ENCODE measurements around the gene FNBP1. TPM values are rescaled to one million over a fixed set of nuclear protein-coding genes. Genes with fewer than 3 reads are reported as not detected.
"Not testable (repeated sequence)": the region's sequence is repeated elsewhere in the genome, so short reads cannot be mapped to it uniquely, and the experiment has no call there.

FNBP1 gene
- total and polyA plus RNA-seq, 2 donors (not counting 1 experiment from before 2014, with no cell fraction given): 42.9 to 318 TPM

DNA sequence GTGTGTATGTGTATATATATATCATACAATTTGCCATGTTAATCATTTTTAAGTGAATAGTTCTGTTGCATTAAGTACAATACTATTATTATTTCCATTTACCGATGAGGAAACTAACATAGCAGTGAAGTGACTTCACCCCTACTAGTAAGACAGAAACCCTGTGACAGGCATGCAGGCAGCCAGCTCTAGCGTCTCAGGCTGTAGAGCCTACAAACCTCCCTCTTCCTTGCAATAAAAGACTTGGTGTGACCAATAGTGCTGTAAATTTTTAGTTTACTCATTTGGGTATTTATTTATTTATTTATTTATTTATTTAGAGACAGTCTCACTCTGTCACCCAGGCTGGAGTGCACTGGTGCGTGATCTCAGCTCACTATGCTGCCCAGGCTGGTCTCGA lies 24.7 kb downstream of the FNBP1 start:
- H3K9me3 ChIP-seq (ENCODE audit: control extremely low read depth in 1 of 3, control insufficient read depth in 2 of 3, insufficient read depth in 1 of 3, low read length in 2 of 3): peaks cover 0 to 12% (median 5%) of the 10 kb centered on the region in 3 donors
- H3K36me3 ChIP-seq (replicated peaks in 1 of 2; ENCODE audit: control extremely low read depth in 1 of 2, control insufficient read depth in 1 of 2, extremely low read depth in 1 of 2, insufficient read depth in 2 of 2, low read length in 1 of 2): peaks cover 0 to 9% of the 10 kb centered on the region in 2 experiments
- ChIA-PET CTCF (interaction anchor here (1.8 kb wide), 1 partner anchor 10 kb away, joined by 4 read pairs; no protein-coding TSS in a partner anchor), POLR2A (interaction anchor here (0.6 to 1.0 kb wide), 7 partner anchors 10 to 76 kb away, joined by 3 to 14 read pairs (median 5); no protein-coding TSS in a partner anchor)
- no peaks in the 10 kb centered on the region for H3K27me3 Mint-ChIP-seq
- WGBS (ENCODE audit: insufficient coverage): 73% methylated on average over 2 of the region's 4 CpGs
- H3K9ac ChIP-seq (ENCODE audit: low read length): no peak overlapping the region
- peaks cover 100% of the 10 kb centered on the region for H3K79me2 ChIP-seq (ENCODE audit: control insufficient read depth, insufficient read depth, low read length)
- ATAC-seq (ENCODE audit: low read depth): no peak
- peaks cover 69% of the 10 kb centered on the region for H3K4me1 Mint-ChIP-seq
- intact Hi-C loops (cut with micrococcal nuclease): no loop called here
- H3K4me1 ChIP-seq (ENCODE audit: control insufficient read depth in 2 of 2, insufficient read depth in 2 of 2, low read length in 2 of 2): peaks cover 50 to 67% of the 10 kb centered on the region in 2 donors
- H3K9me3 Mint-ChIP-seq (ENCODE audit: insufficient read depth): no peaks in the 10 kb centered on the region
- no peak for DNase-seq
- H3K4me3 ChIP-seq (ENCODE audit: control extremely low read depth in 1 of 5, extremely low read depth in 1 of 5, insufficient read depth in 1 of 5, low read depth in 2 of 5, low read length in 4 of 5): no peak overlapping the region
- peak overlapping the region; percentile 46 for H3K4me3 Mint-ChIP-seq
- H3K27ac Mint-ChIP-seq: peak overlapping the region; percentile 34
- H3K27ac ChIP-seq (ENCODE audit: low read length in 2 of 2): peak overlapping the region in 1 of 2 donors; percentile 95
- no peaks in the 10 kb centered on the region for H3K27me3 ChIP-seq (replicated peaks in 1 of 4; ENCODE audit: control extremely low read depth in 1 of 4, control insufficient read depth in 3 of 4, insufficient read depth in 4 of 4, low read length in 3 of 4)
- peak overlapping the region; percentile 39 for H3K4me2 ChIP-seq (replicated peaks; ENCODE audit: low read depth, low read length, poor library complexity, severe bottlenecking)
- TF ChIP-seq, protein P1, sequence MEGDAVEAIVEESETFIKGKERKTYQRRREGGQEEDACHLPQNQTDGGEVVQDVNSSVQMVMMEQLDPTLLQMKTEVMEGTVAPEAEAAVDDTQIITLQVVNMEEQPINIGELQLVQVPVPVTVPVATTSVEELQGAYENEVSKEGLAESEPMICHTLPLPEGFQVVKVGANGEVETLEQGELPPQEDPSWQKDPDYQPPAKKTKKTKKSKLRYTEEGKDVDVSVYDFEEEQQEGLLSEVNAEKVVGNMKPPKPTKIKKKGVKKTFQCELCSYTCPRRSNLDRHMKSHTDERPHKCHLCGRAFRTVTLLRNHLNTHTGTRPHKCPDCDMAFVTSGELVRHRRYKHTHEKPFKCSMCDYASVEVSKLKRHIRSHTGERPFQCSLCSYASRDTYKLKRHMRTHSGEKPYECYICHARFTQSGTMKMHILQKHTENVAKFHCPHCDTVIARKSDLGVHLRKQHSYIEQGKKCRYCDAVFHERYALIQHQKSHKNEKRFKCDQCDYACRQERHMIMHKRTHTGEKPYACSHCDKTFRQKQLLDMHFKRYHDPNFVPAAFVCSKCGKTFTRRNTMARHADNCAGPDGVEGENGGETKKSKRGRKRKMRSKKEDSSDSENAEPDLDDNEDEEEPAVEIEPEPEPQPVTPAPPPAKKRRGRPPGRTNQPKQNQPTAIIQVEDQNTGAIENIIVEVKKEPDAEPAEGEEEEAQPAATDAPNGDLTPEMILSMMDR (IDR thresholded peaks at IDR 0.05): no peak
- no peak for TF ChIP-seq EZH2 (IDR thresholded peaks at IDR 0.05; ENCODE audit: borderline replicate concordance, insufficient read depth, low read depth, low read length, poor library complexity, severe bottlenecking)
- no peak overlapping the region for H2AFZ ChIP-seq (ENCODE audit: insufficient read depth, low read depth, low read length, poor library complexity, severe bottlenecking)
- H4K20me1 ChIP-seq (ENCODE audit: control insufficient read depth, insufficient read depth, low read length, poor library complexity, severe bottlenecking): no peaks in the 10 kb centered on the region

DNA sequence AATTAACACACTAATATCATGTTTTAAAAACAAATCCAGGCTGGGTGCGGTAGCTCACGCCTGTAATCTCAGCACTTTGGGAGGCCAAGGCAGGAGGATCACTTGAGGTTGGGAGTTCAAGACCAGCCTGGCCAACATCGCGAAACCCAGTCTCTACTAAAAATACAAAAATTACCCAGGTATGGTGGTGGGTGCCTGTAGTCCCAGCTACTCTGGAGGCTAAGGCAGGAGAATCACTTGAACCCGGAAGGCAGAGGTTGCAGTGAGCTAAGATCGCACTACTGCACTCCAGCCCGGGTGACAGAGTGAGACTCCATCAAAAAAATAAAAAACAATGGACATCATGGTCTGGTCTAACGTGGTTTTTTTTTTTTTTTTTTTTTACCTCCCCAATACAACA lies 25.5 kb downstream of the FNBP1 start:
- Histone ChIP-seq H3K79me2 (ENCODE audit: control insufficient read depth, insufficient read depth, low read length) (peaks cover 100% of the 10 kb centered on the region), H3K27ac (ENCODE audit: low read length in 2 of 2) (peak overlapping the region in 1 of 2 donors; percentile 27), H3K9me3 (ENCODE audit: control extremely low read depth in 1 of 3, control insufficient read depth in 2 of 3, insufficient read depth in 1 of 3, low read length in 2 of 3) (peaks cover 0 to 12% (median 5%) of the 10 kb centered on the region in 3 donors), H3K4me1 (ENCODE audit: control insufficient read depth in 2 of 2, insufficient read depth in 2 of 2, low read length in 2 of 2) (peaks cover 43 to 63% of the 10 kb centered on the region in 2 donors)
- H3K9ac ChIP-seq (ENCODE audit: low read length); H3K4me3 ChIP-seq (ENCODE audit: control extremely low read depth in 1 of 5, extremely low read depth in 1 of 5, insufficient read depth in 1 of 5, low read depth in 2 of 5, low read length in 4 of 5); DNase-seq; ATAC-seq (ENCODE audit: low read depth); intact Hi-C loops (cut with micrococcal nuclease); H4K20me1 ChIP-seq (ENCODE audit: control insufficient read depth, insufficient read depth, low read length, poor library complexity, severe bottlenecking); H2AFZ ChIP-seq (ENCODE audit: insufficient read depth, low read depth, low read length, poor library complexity, severe bottlenecking); H3K27me3 ChIP-seq (replicated peaks in 1 of 4; ENCODE audit: control extremely low read depth in 1 of 4, control insufficient read depth in 3 of 4, insufficient read depth in 4 of 4, low read length in 3 of 4); H3K27me3 Mint-ChIP-seq; H3K4me2 ChIP-seq (replicated peaks; ENCODE audit: low read depth, low read length, poor library complexity, severe bottlenecking); H3K36me3 ChIP-seq (replicated peaks in 1 of 2; ENCODE audit: control extremely low read depth in 1 of 2, control insufficient read depth in 1 of 2, extremely low read depth in 1 of 2, insufficient read depth in 2 of 2, low read length in 1 of 2); H3K9me3 Mint-ChIP-seq (ENCODE audit: insufficient read depth): not testable (repeated sequence)
- CTCF ChIA-PET: interaction anchor here (0.7 to 1.8 kb wide), 9 partner anchors 9 to 183 kb away, joined by 3 to 4 read pairs (median 3); partner anchors contain the start of gene FNBP1
- Mint-ChIP-seq H3K4me3 (peak overlapping the region; percentile 55), H3K27ac (peak overlapping the region; percentile 76), H3K4me1 (peaks cover 68% of the 10 kb centered on the region)
- no CpG with 5 or more reads among the region's 8 CpGs for WGBS (ENCODE audit: insufficient coverage)
- POLR2A ChIA-PET: interaction anchor here (0.6 to 1.6 kb wide), 7 partner anchors 16 to 84 kb away, joined by 3 to 14 read pairs (median 5); no protein-coding TSS in a partner anchor

All from B cell (primary cell).